ENCODE data around the gene MS4A5.

Gene MS4A5

DNA sequence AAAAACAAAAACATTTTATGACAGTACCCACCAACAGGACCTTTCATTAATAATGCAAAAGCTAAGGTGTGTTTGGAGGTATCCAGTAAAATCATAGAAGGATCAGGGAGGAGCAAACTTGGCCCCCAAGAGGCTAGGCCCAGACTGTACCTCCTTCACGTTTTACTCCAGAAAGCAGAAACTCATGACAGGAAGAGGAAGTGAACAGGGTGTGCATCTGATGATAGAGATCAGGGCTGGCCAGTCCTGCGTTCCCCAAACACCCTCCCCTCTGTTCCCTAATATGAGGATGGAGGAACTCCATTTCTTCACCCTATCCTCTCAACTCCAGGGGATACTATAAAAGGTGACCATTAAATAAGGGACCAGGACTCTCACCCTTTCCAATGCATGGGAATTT lies 53.0 kb downstream of the MS4A5 start:
- Histone ChIP-seq H3K4me3 (ENCODE audit: low read depth in 1 of 2, low read length in 2 of 2) (no peak overlapping the region), H3K9me3 (ENCODE audit: control insufficient read depth in 1 of 2, low read length in 2 of 2) (no peaks in the 10 kb centered on the region), H3K36me3 (ENCODE audit: control insufficient read depth in 1 of 2, insufficient read depth in 2 of 2, low read length in 2 of 2) (no peaks in the 10 kb centered on the region), H3K4me1 (ENCODE audit: control insufficient read depth in 1 of 2, insufficient read depth in 2 of 2, low read length in 2 of 2) (no peaks in the 10 kb centered on the region), H3K27me3 (ENCODE audit: low read depth, low read length) (no peaks in the 10 kb centered on the region), H3K27ac (ENCODE audit: low read length) (no peak overlapping the region)

GRCh38 chr11:60485987-60486386 lies 56.6 kb downstream of the MS4A5 start:
- H3K4me3 ChIP-seq (ENCODE audit: low read depth in 1 of 2, low read length in 2 of 2), result no peak overlapping the region
- no peaks in the 10 kb centered on the region for H3K36me3 ChIP-seq (ENCODE audit: control insufficient read depth in 1 of 2, insufficient read depth in 2 of 2, low read length in 2 of 2)
- H3K4me1 ChIP-seq (ENCODE audit: control insufficient read depth in 1 of 2, insufficient read depth in 2 of 2, low read length in 2 of 2), result no peaks in the 10 kb centered on the region
- H3K27ac ChIP-seq (ENCODE audit: low read length), result no peak overlapping the region
- no peaks in the 10 kb centered on the region for H3K27me3 ChIP-seq (ENCODE audit: low read depth, low read length)
- no peaks in the 10 kb centered on the region for H3K9me3 ChIP-seq (ENCODE audit: control insufficient read depth in 1 of 2, low read length in 2 of 2)

DNA sequence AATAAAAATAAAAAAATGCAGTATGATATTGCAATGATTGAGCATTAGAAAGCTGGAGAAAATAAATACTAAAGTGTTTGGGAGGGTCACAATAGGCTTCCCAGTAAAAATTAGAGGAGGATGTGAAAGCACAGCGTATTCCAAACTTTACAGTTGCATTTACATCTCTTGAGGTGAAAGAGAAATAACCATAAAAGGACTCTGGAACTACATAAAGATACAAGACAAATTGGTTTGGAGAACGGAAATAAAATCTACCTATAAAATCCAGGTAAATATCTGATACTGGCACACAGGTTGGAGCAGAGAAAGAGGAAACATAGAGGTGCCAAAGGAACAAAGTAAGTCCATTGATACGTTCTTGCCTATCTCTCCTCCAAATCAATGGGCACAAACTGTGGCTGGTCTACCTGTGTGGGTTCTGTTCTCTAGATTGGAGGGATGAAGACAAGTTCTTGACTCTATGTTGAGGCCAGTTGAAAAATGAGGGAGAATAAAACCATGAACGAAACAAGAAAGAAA lies 63.2 kb downstream of the MS4A5 start, which contains the start of gene MS4A12:
TSS of gene MS4A12 (plus strand) at position 291 of the 522 bp plus-strand sequence. CDS start 4,541 bp downstream, outside the sequence.
- Histone ChIP-seq H3K9me3 (ENCODE audit: control insufficient read depth in 1 of 2, low read length in 2 of 2) (no peaks in the 10 kb centered on the region), H3K36me3 (ENCODE audit: control insufficient read depth in 1 of 2, insufficient read depth in 2 of 2, low read length in 2 of 2) (no peaks in the 10 kb centered on the region), H3K4me1 (ENCODE audit: control insufficient read depth in 1 of 2, insufficient read depth in 2 of 2, low read length in 2 of 2) (no peaks in the 10 kb centered on the region), H3K27ac (ENCODE audit: low read length) (no peak within 1 kb of the TSS), H3K4me3 (ENCODE audit: low read depth in 1 of 2, low read length in 2 of 2) (no peak within 1 kb of the TSS), H3K27me3 (ENCODE audit: low read depth, low read length) (no peaks in the 10 kb centered on the region)

DNA sequence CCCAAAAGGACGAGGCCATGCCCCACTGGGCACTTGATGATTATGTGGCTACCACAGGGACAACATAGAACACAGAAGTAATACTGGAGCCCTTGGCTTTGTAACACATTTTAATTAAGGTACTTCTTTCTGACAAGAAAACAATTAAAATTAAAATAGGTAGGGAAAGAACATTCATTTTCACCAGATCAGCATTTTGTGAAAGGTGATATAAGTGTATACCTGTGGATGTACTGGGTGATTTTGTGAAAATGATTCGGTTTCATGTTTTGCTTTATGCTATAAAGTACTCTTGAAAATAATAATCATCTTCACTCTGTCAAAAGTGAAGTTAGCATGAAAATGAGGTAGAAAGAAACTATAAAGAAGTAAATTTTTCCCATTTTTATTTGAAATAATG lies 64.1 kb downstream of the MS4A5 start:
- H3K4me3 ChIP-seq (ENCODE audit: low read depth in 1 of 2, low read length in 2 of 2), result no peak overlapping the region
- H3K36me3 ChIP-seq (ENCODE audit: control insufficient read depth in 1 of 2, insufficient read depth in 2 of 2, low read length in 2 of 2), result no peaks in the 10 kb centered on the region
- H3K27ac ChIP-seq (ENCODE audit: low read length), result no peak overlapping the region
- H3K9me3 ChIP-seq (ENCODE audit: control insufficient read depth in 1 of 2, low read length in 2 of 2), result no peaks in the 10 kb centered on the region
- H3K27me3 ChIP-seq (ENCODE audit: low read depth, low read length), result no peaks in the 10 kb centered on the region
- no peaks in the 10 kb centered on the region for H3K4me1 ChIP-seq (ENCODE audit: control insufficient read depth in 1 of 2, insufficient read depth in 2 of 2, low read length in 2 of 2)
